Endothelial cell (in vitro differentiated cells): Measurements from ENCODE around the gene NBPF3. TPM values are rescaled to one million over a fixed set of nuclear protein-coding genes. Genes with fewer than 3 reads are reported as not detected.
A peak's percentile ranks its signal among the peaks of the same experiment; 100 is the strongest.

Experiments used
- DNase-seq: peaks from one replicate; pipeline ENCODE4 v3.0.0; 2021; ENCODE audit warnings: low spot score
- H3K27ac Mint-ChIP-seq: one replicate; pipeline ENCODE4 v1.8.0; 2021; ENCODE audit warnings: mixed read lengths, inconsistent platforms; ENCODE audit not compliant: unreplicated experiment
- H3K27me3 Mint-ChIP-seq: one replicate; pipeline ENCODE4 v1.8.0; 2021; ENCODE audit warnings: mild to moderate bottlenecking, moderate library complexity, mixed read lengths, inconsistent platforms; ENCODE audit not compliant: unreplicated experiment
- H3K36me3 Mint-ChIP-seq: one replicate; pipeline ENCODE4 v1.8.0; 2021; ENCODE audit warnings: mild to moderate bottlenecking, low read depth, mixed read lengths, inconsistent platforms; ENCODE audit not compliant: unreplicated experiment
- H3K4me1 Mint-ChIP-seq: one replicate; pipeline ENCODE4 v1.8.0; 2021; ENCODE audit warnings: mild to moderate bottlenecking, mixed read lengths, inconsistent platforms; ENCODE audit not compliant: unreplicated experiment
- H3K4me3 Mint-ChIP-seq: one replicate; pipeline ENCODE4 v1.8.0; 2021; ENCODE audit warnings: mild to moderate bottlenecking, mixed read lengths, inconsistent platforms; ENCODE audit not compliant: unreplicated experiment
- H3K9me3 Mint-ChIP-seq: one replicate; pipeline ENCODE4 v1.8.0; 2021; ENCODE audit warnings: mixed read lengths, inconsistent platforms; ENCODE audit not compliant: unreplicated experiment
- total RNA-seq: library from RNA; stranded (reverse); fragmentation: NEBNext Ultra II Directional; extraction: Animal tissue kit (Norgen Biotek cat#: 25700); gene quantifications from one replicate; pipeline ENCODE4 v1.2.1, GENCODE V29; 2021; ENCODE audit not compliant: unreplicated experiment
- TF ChIP-seq, protein P1 (sequence below): fragments of 200-600 bp; sonication (generic); IDR thresholded peaks from one replicate; pipeline ENCODE4 v1.5.0; 2021; ENCODE audit warnings: antibody characterized with exemption; ENCODE audit not compliant: unreplicated experiment

Gene NBPF3
- total RNA-seq, 1 donor from 2014 or later, result 11.1 TPM

DNA sequence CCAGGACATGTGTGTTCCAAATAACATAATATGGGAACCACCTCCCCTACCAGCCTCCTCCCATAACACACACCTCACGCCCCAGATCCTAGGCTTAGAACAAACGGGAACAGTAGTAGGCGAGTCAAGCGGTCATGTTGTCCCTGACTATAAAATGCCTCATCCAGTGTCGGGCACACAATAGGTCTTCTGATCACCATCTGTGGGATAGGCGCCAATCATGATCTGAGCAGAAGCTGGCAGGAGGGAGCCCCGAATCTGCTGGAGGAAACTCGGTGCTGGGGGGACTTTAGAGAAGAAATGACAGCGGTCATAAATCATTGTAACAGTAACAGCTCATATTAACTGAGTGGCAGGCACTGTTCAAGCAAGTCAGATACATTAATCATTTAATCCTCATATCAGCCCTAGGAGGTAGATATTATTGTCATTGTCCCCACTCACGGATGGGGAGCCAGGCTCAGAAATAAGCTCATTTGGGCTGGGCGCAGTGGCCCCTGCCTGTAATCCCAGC is 82.6 kb downstream of the NBPF3 start:
- no peaks in the 10 kb centered on the region for H3K36me3 Mint-ChIP-seq
- H3K27me3 Mint-ChIP-seq, result peaks cover 7% of the 10 kb centered on the region
- H3K4me3 Mint-ChIP-seq, result no peak overlapping the region
- no peak overlapping the region for H3K27ac Mint-ChIP-seq
- TF ChIP-seq, protein P1, sequence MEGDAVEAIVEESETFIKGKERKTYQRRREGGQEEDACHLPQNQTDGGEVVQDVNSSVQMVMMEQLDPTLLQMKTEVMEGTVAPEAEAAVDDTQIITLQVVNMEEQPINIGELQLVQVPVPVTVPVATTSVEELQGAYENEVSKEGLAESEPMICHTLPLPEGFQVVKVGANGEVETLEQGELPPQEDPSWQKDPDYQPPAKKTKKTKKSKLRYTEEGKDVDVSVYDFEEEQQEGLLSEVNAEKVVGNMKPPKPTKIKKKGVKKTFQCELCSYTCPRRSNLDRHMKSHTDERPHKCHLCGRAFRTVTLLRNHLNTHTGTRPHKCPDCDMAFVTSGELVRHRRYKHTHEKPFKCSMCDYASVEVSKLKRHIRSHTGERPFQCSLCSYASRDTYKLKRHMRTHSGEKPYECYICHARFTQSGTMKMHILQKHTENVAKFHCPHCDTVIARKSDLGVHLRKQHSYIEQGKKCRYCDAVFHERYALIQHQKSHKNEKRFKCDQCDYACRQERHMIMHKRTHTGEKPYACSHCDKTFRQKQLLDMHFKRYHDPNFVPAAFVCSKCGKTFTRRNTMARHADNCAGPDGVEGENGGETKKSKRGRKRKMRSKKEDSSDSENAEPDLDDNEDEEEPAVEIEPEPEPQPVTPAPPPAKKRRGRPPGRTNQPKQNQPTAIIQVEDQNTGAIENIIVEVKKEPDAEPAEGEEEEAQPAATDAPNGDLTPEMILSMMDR, result no peak
- peaks cover 11% of the 10 kb centered on the region for H3K4me1 Mint-ChIP-seq
- H3K9me3 Mint-ChIP-seq, result no peaks in the 10 kb centered on the region
- DNase-seq, result no peak

DNA sequence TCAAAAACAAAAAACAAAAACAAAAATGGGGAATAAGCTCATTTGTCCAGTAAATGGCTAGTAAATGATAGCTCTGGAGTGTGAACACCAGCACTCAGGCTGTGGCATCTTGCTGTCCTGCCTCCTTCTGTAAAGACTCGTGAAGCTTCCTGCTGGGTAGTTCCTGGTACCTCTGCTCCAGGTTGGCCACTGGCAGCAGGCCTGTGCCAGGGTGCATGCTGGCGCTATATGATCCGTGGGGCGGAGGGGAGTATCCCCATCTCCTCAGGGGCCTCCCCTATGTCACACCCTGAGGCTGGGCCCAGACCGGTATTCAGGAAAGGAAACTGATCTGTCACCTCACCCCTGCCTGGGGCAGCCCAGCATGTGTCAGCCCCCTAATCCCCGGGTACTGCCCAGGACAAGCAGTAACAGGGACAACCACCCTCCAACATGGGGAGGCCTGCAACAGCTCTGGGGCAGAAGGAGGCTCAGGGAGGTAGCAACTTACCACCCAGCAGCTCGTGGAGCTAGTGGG is 83.4 kb downstream of the NBPF3 start:
- H3K9me3 Mint-ChIP-seq, result no peaks in the 10 kb centered on the region
- no peak for DNase-seq
- H3K27ac Mint-ChIP-seq, result no peak overlapping the region
- peaks cover 11% of the 10 kb centered on the region for H3K4me1 Mint-ChIP-seq
- TF ChIP-seq, protein P1, result no peak
- H3K36me3 Mint-ChIP-seq, result no peaks in the 10 kb centered on the region
- peaks cover 7% of the 10 kb centered on the region for H3K27me3 Mint-ChIP-seq
- no peak overlapping the region for H3K4me3 Mint-ChIP-seq

DNA sequence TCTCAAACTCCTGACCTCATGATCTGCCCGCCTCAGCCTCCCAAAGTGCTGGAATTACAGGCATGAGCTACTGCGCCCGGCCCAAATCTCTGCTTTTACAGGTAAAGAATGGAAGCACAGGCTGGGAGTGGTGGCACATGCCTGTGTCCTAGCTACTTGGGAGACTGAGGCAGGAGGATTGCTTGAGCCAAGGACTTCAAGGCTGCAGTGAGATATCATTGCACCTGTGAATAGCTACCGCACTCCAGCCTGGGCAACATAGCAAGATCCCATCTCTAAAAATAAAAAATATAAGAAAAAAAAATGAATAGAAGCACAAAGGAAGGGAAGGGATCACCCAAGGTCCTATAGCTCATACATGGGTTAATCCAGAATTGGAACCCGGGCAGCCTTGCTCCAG is 84.3 kb downstream of the NBPF3 start:
- H3K36me3 Mint-ChIP-seq, result no peaks in the 10 kb centered on the region
- no peak overlapping the region for H3K4me3 Mint-ChIP-seq
- H3K4me1 Mint-ChIP-seq, result peaks cover 11% of the 10 kb centered on the region
- H3K27me3 Mint-ChIP-seq, result peaks cover 7% of the 10 kb centered on the region
- peak overlapping the region; percentile 85 for H3K27ac Mint-ChIP-seq
- no peaks in the 10 kb centered on the region for H3K9me3 Mint-ChIP-seq
- TF ChIP-seq, protein P1, result no peak
- DNase-seq, result no peak

DNA sequence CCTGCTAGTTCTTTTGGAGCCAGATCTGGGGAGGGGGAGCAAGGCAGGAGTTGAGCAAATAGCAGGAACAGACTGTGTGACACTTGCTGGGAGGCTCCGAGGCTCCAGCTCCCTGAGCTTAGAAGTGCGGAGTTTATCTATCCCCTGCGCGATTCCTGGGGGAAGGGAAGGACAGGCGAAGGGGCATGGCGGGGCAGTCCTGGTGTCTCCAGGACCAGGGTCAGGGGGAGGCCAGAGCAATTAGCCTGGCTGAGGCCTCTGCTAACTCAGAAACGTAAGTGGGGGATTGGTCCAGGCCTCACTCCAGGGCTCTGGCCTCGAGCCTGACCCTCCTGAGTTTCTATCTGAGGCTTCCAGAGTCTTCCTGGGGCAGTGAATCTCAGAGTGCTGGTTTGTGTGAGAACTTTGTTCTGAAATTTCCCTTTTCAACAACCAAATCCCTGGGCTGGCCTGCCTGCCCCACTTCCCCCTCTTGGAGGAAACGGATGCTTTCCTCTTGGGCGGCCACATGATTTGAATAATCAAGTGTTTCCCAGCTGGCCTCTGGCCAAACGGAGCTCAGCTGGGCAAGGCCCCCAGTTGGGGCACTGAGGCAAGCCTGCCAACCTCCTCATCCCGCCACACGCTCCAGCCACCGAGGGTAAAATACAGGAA is 84.9 kb downstream of the NBPF3 start:
- H3K27ac Mint-ChIP-seq, result peak overlapping the region; percentile 85
- no peaks in the 10 kb centered on the region for H3K36me3 Mint-ChIP-seq
- peaks cover 7% of the 10 kb centered on the region for H3K27me3 Mint-ChIP-seq
- peak; percentile 14 for DNase-seq
- no peaks in the 10 kb centered on the region for H3K9me3 Mint-ChIP-seq
- H3K4me3 Mint-ChIP-seq, result no peak overlapping the region
- TF ChIP-seq, protein P1, result no peak
- H3K4me1 Mint-ChIP-seq, result peaks cover 11% of the 10 kb centered on the region

DNA sequence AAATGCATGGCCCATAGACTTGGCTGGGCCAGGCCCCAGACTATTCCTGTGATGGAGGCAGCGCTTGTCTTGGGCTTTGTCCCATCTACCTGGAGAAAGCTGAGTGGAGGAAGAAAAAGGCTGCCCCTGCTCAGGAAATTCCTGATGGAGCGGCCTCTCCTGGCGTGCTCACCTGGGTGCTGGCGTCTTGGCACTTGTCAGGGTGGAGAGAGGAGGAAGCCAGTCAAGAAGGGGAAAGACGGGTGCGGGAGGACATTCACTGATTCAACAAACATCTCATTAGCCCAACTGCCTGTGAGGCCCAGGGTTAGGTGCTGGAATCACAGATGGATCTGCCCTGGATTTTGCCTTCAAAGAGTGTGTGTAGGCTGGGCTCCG is 85.4 kb downstream of the NBPF3 start:
- H3K36me3 Mint-ChIP-seq, result no peaks in the 10 kb centered on the region
- no peaks in the 10 kb centered on the region for H3K9me3 Mint-ChIP-seq
- TF ChIP-seq, protein P1, result no peak
- H3K4me1 Mint-ChIP-seq, result peaks cover 11% of the 10 kb centered on the region
- H3K27me3 Mint-ChIP-seq, result peaks cover 7% of the 10 kb centered on the region
- H3K27ac Mint-ChIP-seq, result peak overlapping the region; percentile 67
- no peak overlapping the region for H3K4me3 Mint-ChIP-seq
- no peak for DNase-seq
